A673 (cell line): ENCODE data around the gene UHRF2. TPM values are rescaled to one million over a fixed set of nuclear protein-coding genes. Genes with fewer than 3 reads are reported as not detected.

ENCODE experiments used
- BruUV-seq: library from RNA; stranded (reverse); fragments of 400-500 nt; replicated peaks from 2 replicates; lab custom pipeline; 2021; lab: Mats Ljungman, UMichigan
- CTCF ChIA-PET: fragments of 300-600 bp; sonication (Branson Sonifier 250); formaldehyde crosslinking; loops from one replicate; lab custom pipeline; 2022; ENCODE audit warnings: antibody characterized with exemption; lab: Charles Lee
- POLR2A ChIA-PET: fragments of 300-600 bp; sonication (Branson Sonifier 250); formaldehyde crosslinking; loops from one replicate; lab custom pipeline; 2022; ENCODE audit warnings: antibody characterized with exemption; ENCODE audit not compliant: low non-redundant PET; lab: Charles Lee
- DNase-seq: peaks from one replicate; pipeline ENCODE4 v3.0.0-alpha.2; 2015; ENCODE audit warnings: low spot score
- H3K27ac ChIP-seq: fragments of 200-600 bp; sonication (generic); 2 replicates; pipeline ENCODE4 v1.5.1; 2016; ENCODE audit warnings: mixed run types, low read depth, mild to moderate bottlenecking, mixed read lengths, antibody characterized with exemption, low read length; ENCODE audit not compliant: poor library complexity, severe bottlenecking
- H3K27me3 ChIP-seq: fragments of 200-600 bp; sonication (generic); replicated peaks from 2 replicates; pipeline ENCODE4 v1.6.1; 2017; ENCODE audit warnings: mixed run types, low read depth, mild to moderate bottlenecking, mixed read lengths, antibody characterized with exemption, low read length; ENCODE audit not compliant: insufficient read depth, poor library complexity
- H3K36me3 ChIP-seq: fragments of 200-600 bp; sonication (generic); 2 replicates; pipeline ENCODE4 v1.6.1; 2016; ENCODE audit warnings: mixed run types, mild to moderate bottlenecking, mixed read lengths, antibody characterized with exemption, low read length; ENCODE audit not compliant: insufficient read depth, poor library complexity, severe bottlenecking
- H3K4me1 ChIP-seq: fragments of 200-600 bp; sonication (generic); 2 replicates; pipeline ENCODE4 v1.6.1; 2017; ENCODE audit warnings: mixed run types, mild to moderate bottlenecking, mixed read lengths, antibody characterized with exemption, low read length; ENCODE audit not compliant: insufficient read depth, poor library complexity, severe bottlenecking
- H3K4me3 ChIP-seq: fragments of 200-600 bp; sonication (generic); 2 replicates; pipeline ENCODE4 v1.5.1; 2016; ENCODE audit warnings: low read depth, mixed run types, mild to moderate bottlenecking, mixed read lengths, low read length; ENCODE audit not compliant: poor library complexity, severe bottlenecking
- H3K9me3 ChIP-seq: fragments of 200-600 bp; sonication (generic); 2 replicates; pipeline ENCODE4 v1.6.1; 2016; ENCODE audit warnings: mixed run types, low read depth, mild to moderate bottlenecking, mixed read lengths, antibody characterized with exemption, low read length; ENCODE audit not compliant: poor library complexity, severe bottlenecking
- EZH2 ChIP-seq: fragments of 200-600 bp; sonication (generic); IDR thresholded peaks from 2 replicates; pipeline ENCODE4 v1.6.1; 2017; ENCODE audit warnings: borderline replicate concordance, low read depth, mild to moderate bottlenecking, mixed read lengths, antibody characterized with exemption, low read length; ENCODE audit not compliant: poor library complexity, severe bottlenecking
- intact Hi-C: fragments of 100-400 bp; cut with micrococcal nuclease; formaldehyde crosslinking; loops from one replicate; pipeline ENCODE4 v1.10.0; 2022; ENCODE audit not compliant: unreplicated experiment
- total RNA-seq: library from RNA; stranded (reverse); gene quantifications from 2 replicates; pipeline ENCODE4 v1.2.3, GENCODE V29; 2021
- TF ChIP-seq, protein P1 (sequence below): fragments of 300-800, 200-600 bp; sonication (generic); conservative IDR thresholded peaks from 2 replicates; pipeline ENCODE4 v1.5.1; 2017; ENCODE audit warnings: low read depth, mild to moderate bottlenecking, antibody characterized with exemption, low read length, moderate library complexity, mixed read lengths

The UHRF2 gene
- total RNA-seq, 1 experiment from 2014 or later, result 53.0 TPM

DNA sequence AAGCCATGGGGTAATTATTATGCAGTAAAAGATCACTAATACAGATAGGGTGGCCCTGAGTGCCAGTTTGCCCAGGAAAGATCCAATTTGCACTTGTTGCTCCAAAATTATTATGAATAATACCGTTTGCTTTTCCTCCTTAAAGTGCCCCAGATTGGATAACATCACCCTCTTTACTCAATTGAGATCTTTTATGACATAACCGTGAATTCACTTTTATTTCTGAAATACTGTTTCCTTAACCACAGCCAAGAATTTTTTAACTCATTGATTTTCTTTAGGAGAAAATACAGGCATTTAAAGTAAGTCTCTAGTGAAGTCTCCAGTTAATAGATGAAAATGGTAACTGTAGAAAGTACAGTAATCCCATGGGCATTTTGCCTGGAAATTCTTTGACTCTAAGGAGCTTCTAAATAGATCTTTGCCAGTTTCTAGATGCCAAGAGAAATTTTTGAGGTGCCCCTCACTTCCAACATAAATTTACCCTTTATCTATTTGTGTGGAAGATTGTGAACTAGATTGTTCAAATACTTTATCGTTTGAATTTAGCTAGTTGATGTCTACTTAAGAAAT lies 99.2 kb downstream of the UHRF2 start:
- Histone ChIP-seq H3K4me1 (no peaks in the 10 kb centered on the region), H3K27ac (no peak overlapping the region), H3K9me3 (no peaks in the 10 kb centered on the region), H3K27me3 (no peaks in the 10 kb centered on the region), H3K36me3 (peaks cover 5% of the 10 kb centered on the region), H3K4me3 (no peak overlapping the region)
- intact Hi-C loops, result no loop called here
- ChIA-PET POLR2A (no interaction called here), CTCF (no interaction called here)
- no TSS peak for BruUV-seq
- DNase-seq, result no peak
- no peak for TF ChIP-seq EZH2
- TF ChIP-seq, protein P1, sequence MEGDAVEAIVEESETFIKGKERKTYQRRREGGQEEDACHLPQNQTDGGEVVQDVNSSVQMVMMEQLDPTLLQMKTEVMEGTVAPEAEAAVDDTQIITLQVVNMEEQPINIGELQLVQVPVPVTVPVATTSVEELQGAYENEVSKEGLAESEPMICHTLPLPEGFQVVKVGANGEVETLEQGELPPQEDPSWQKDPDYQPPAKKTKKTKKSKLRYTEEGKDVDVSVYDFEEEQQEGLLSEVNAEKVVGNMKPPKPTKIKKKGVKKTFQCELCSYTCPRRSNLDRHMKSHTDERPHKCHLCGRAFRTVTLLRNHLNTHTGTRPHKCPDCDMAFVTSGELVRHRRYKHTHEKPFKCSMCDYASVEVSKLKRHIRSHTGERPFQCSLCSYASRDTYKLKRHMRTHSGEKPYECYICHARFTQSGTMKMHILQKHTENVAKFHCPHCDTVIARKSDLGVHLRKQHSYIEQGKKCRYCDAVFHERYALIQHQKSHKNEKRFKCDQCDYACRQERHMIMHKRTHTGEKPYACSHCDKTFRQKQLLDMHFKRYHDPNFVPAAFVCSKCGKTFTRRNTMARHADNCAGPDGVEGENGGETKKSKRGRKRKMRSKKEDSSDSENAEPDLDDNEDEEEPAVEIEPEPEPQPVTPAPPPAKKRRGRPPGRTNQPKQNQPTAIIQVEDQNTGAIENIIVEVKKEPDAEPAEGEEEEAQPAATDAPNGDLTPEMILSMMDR, result no peak

DNA sequence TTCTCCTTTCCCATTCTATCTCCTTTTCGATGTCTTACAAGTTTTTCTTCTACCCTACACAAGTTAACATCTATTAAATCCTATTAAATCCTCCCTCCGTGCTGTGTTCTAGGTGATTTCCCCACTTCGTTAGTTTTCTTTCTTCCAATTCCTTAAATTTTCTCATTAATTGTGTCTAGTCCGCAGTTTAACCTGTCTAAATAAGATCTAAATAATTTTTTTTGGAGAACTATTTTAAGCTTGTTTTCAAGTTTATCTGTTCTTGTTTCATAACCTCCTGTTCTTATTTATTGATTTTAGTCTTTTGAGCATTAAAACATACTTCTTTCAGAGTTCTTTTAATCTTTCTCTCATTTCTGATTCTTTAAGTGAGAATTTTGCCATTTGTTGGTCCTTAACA lies 109.3 kb downstream of the UHRF2 start:
- intact Hi-C loops, result no loop called here
- peaks cover 4% of the 10 kb centered on the region for H3K9me3 ChIP-seq
- H3K36me3 ChIP-seq, result no peaks in the 10 kb centered on the region
- H3K4me3 ChIP-seq, result no peak overlapping the region
- ChIA-PET CTCF (no interaction called here), POLR2A (no interaction called here)
- no peak overlapping the region for H3K27ac ChIP-seq
- BruUV-seq, result no TSS peak
- no peaks in the 10 kb centered on the region for H3K27me3 ChIP-seq
- H3K4me1 ChIP-seq, result no peaks in the 10 kb centered on the region
- no peak for DNase-seq
- TF ChIP-seq, protein P1, result no peak
- no peak for TF ChIP-seq EZH2

DNA sequence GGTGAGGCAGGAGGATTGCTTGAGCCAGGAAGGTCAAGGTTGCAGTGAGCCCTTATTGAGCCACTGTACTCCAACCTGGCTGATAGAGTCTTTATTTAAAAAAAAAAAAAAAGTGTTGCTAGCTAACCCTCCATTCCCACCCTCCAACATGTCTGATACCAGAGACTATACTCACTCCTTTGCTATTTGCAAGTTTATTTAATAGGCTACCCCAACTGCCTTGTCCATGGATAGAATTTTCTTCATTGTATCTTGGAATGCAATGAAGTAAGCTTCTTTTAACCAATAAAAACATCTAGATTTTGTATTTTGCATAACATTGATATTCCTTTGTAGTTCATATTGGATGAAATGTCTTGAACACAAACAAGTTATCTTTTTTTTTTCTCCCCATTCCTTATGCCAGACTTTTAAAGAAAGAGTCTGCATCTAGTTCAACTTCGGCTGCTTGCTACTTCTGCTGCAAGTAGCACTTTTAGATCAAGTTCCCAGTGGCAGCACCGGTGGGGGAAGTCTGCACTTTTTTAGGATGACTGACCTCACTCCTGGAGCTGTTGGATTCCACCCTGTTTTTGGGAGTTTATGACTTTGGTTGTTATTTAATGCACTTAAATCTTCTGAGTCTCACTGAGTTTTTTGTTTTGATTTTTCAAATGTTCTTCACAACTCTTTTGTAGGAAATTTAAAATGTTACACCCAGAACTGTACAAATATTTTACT lies 112.5 kb downstream of the UHRF2 start:
- TF ChIP-seq, protein P1, result no peak
- no peak for TF ChIP-seq EZH2
- CTCF ChIA-PET, result no interaction called here
- POLR2A ChIA-PET, result no interaction called here

More for the DNA sequence above, 112.5 kb downstream of the UHRF2 start:
- H3K4me1 ChIP-seq, result no peaks in the 10 kb centered on the region
- H3K36me3 ChIP-seq, result no peaks in the 10 kb centered on the region
- H3K27me3 ChIP-seq, result no peaks in the 10 kb centered on the region
- intact Hi-C loops, result no loop called here
- no peak overlapping the region for H3K27ac ChIP-seq
- H3K9me3 ChIP-seq, result peaks cover 4% of the 10 kb centered on the region
- no peak overlapping the region for H3K4me3 ChIP-seq
- no peak for DNase-seq
- no TSS peak for BruUV-seq
